A549 (cell line): ENCODE results near the gene ACSS3. TPM values are rescaled to one million over a fixed set of nuclear protein-coding genes. Genes with fewer than 3 reads are reported as not detected.

Experiments
- ATAC-seq, 2 experiments: fragments of 200-7000 bp in 1 of 2; fragments of >200 bp in 1 of 2; cut with Nextera tagmentation in 1 of 2; cut with Tn5 transposase in 1 of 2; 3 replicates each; pipeline versions ENCODE4 v1.8.0 to v1.9.1; 2018 to 2020; ENCODE audit warnings: mild to moderate bottlenecking in 1 of 2, moderate library complexity in 1 of 2
- CTCF ChIA-PET: fragments of 300-600 bp; sonication (Branson Sonifier 250); formaldehyde crosslinking; extraction: SDS; loops from one replicate; lab custom pipeline; 2021; ENCODE audit warnings: antibody characterized with exemption, inconsistent platforms; lab: Yijun Ruan, JAX
- POLR2A ChIA-PET: fragments of 350-600 bp; formaldehyde crosslinking; extraction: SDS; loops from one replicate; lab custom pipeline; 2021; ENCODE audit warnings: antibody characterized with exemption, inconsistent platforms; lab: Yijun Ruan, JAX
- DNase-seq, 2 experiments: peaks; one replicate each; pipeline versions ENCODE4 v3.0.0 to v3.0.0-alpha.2; 2011 to 2016; ENCODE audit warnings: low read depth in 1 of 2, low spot score in 1 of 2
- FAIRE-seq: peaks from 2 replicates; lab custom pipeline; 2011; peaks lifted over from hg19 to GRCh38; lab: Jason Lieb, UNC
- H3K27ac ChIP-seq, 2 experiments: fragments of >200 bp; sonication (Bioruptor Twin); formaldehyde crosslinking; 3 replicates each; pipeline ENCODE4 v1.5.1; 2016 to 2017
- H3K4me1 ChIP-seq: fragments of >200 bp; sonication (Bioruptor Twin); formaldehyde crosslinking; 3 replicates; pipeline ENCODE4 v1.6.1; 2016
- H3K4me2 ChIP-seq: fragments of >200 bp; sonication (Bioruptor Twin); formaldehyde crosslinking; 3 replicates; pipeline ENCODE4 v1.6.1; 2016
- H3K4me3 ChIP-seq: fragments of >200 bp; sonication (Bioruptor Twin); formaldehyde crosslinking; 3 replicates; pipeline ENCODE4 v1.5.1; 2016
- H3K9me3 ChIP-seq: fragments of >200 bp; sonication (Bioruptor Twin); formaldehyde crosslinking; 3 replicates; pipeline ENCODE4 v1.6.1; 2016
- BHLHE40 ChIP-seq: IDR thresholded peaks from 2 replicates; pipeline ENCODE4 v1.6.1; 2012; ENCODE audit warnings: low read depth, low read length, inconsistent platforms
- CEBPB ChIP-seq, 2 experiments: fragments of >200 bp in 1 of 2; sonication (Bioruptor Twin) in 1 of 2; formaldehyde crosslinking in 1 of 2; IDR thresholded peaks; 2 replicates each; pipeline ENCODE4 v1.6.1; 2012 to 2016
- CHD2 ChIP-seq: fragments of 150-350 bp; IDR thresholded peaks from 2 replicates; pipeline ENCODE4 v1.6.1; 2014; ENCODE audit warnings: low read length; ENCODE audit not compliant: partially characterized antibody
- E2F6 ChIP-seq: IDR thresholded peaks from 2 replicates; pipeline ENCODE4 v1.6.1; 2012; ENCODE audit warnings: low read depth, borderline replicate concordance
- EP300 ChIP-seq, 2 experiments: fragments of >200 bp; sonication (Bioruptor Twin); formaldehyde crosslinking; IDR thresholded peaks; 2 replicates in 1 of 2; 3 replicates in 1 of 2; pipeline ENCODE4 v1.6.1; 2016 to 2017
- FOSB ChIP-seq: fragments of 250-450 bp; sonication (Bioruptor Pico); IDR thresholded peaks from 2 replicates; pipeline ENCODE4 v1.5.0; 2020; ENCODE audit warnings: mild to moderate bottlenecking, moderate library complexity
- FOSL2 ChIP-seq, 2 experiments: fragments of 450-650 bp in 1 of 2; fragments of >200 bp in 1 of 2; sonication (Bioruptor Twin) in 1 of 2; formaldehyde crosslinking; IDR thresholded peaks; 2 replicates each; pipeline versions ENCODE4 v1.5.0 to v1.6.1; 2016 to 2020; ENCODE audit warnings: mild to moderate bottlenecking in 1 of 2, moderate library complexity in 1 of 2
- FOXS1 ChIP-seq: fragments of 250-450 bp; sonication (Bioruptor Pico); IDR thresholded peaks from 2 replicates; pipeline ENCODE4 v1.5.0; 2020; ENCODE audit warnings: mild to moderate bottlenecking, moderate library complexity
- HEYL ChIP-seq: fragments of 250-450 bp; sonication (Bioruptor Pico); IDR thresholded peaks from 2 replicates; pipeline ENCODE4 v1.8.0; 2021; ENCODE audit warnings: mild to moderate bottlenecking, moderate library complexity
- HOXA7 ChIP-seq: fragments of 250-450 bp; sonication (Bioruptor Pico); IDR thresholded peaks from 2 replicates; pipeline ENCODE4 v1.5.0; 2020; ENCODE audit warnings: mild to moderate bottlenecking, moderate library complexity
- JUN ChIP-seq, 2 experiments: fragments of >200 bp; sonication (Bioruptor Twin); formaldehyde crosslinking; IDR thresholded peaks; 2 replicates in 1 of 2; 3 replicates in 1 of 2; pipeline ENCODE4 v1.6.1; 2016 to 2017
- JUNB ChIP-seq: fragments of >200 bp; sonication (Bioruptor Twin); formaldehyde crosslinking; IDR thresholded peaks from 2 replicates; pipeline ENCODE4 v1.6.1; 2016
- MAFK ChIP-seq: fragments of 450-650 bp; IDR thresholded peaks from 2 replicates; pipeline ENCODE4 v1.6.1; 2014; ENCODE audit not compliant: partially characterized antibody
- MAZ ChIP-seq: fragments of 150-350 bp; IDR thresholded peaks from 2 replicates; pipeline ENCODE4 v1.6.1; 2014; ENCODE audit warnings: antibody characterized with exemption, low read depth, low read length, borderline replicate concordance
- MYC ChIP-seq: IDR thresholded peaks from 2 replicates; pipeline ENCODE4 v1.6.1; 2012; ENCODE audit warnings: mild to moderate bottlenecking, inconsistent platforms, low read length, improper control_type of control experiment, borderline replicate concordance
- NFE2L2 ChIP-seq: fragments of 150-350 bp; conservative IDR thresholded peaks from 2 replicates; pipeline ENCODE4 v1.6.1; 2014; ENCODE audit warnings: low read length
- POLR2A ChIP-seq: IDR thresholded peaks from 2 replicates; pipeline ENCODE4 v1.6.1; 2012; ENCODE audit warnings: mild to moderate bottlenecking, low read length
- POLR2AphosphoS2 ChIP-seq: conservative IDR thresholded peaks from 2 replicates; pipeline ENCODE4 v1.6.1; 2012; ENCODE audit warnings: low read length, improper control_type of control experiment, inconsistent platforms
- RARB ChIP-seq: fragments of 250-450 bp; sonication (Bioruptor Pico); IDR thresholded peaks from 2 replicates; pipeline ENCODE4 v1.8.0; 2021; ENCODE audit warnings: mild to moderate bottlenecking, moderate library complexity
- RCOR1 ChIP-seq: fragments of 150-350 bp; IDR thresholded peaks from 2 replicates; pipeline ENCODE4 v1.6.1; 2014; ENCODE audit warnings: antibody characterized with exemption, low read length, low read depth
- SMC3 ChIP-seq: fragments of >200 bp; sonication (Bioruptor Twin); formaldehyde crosslinking; IDR thresholded peaks from 3 replicates; pipeline ENCODE4 v1.6.1; 2018; ENCODE audit warnings: inconsistent platforms
- ZFP36 ChIP-seq: fragments of 450-650 bp; IDR thresholded peaks from 2 replicates; pipeline ENCODE4 v1.6.1; 2014; ENCODE audit warnings: borderline replicate concordance; ENCODE audit not compliant: partially characterized antibody
- WGBS: methylation state at CpG from one replicate; pipeline ENCODE4 v1.1.6; 2017; ENCODE audit errors: missing lambda C conversion rate; 5-methylcytosine and 5-hydroxymethylcytosine counted together
- polyA plus RNA-seq, 4 experiments: library from polyadenylated mRNA; depleted of rRNA in 3 of 4; stranded (reverse); fragments of >200 nt; fragmentation: RNase III in 1 of 4; extraction: RNeasy Plus Mini Kit Qiagen cat#74134 plus additional on column Dnase treatment in 1 of 4; gene quantifications; 2 replicates in 3 of 4; 3 replicates in 1 of 4; pipeline ENCODE4 v1.2.3, GENCODE V29; 2011 to 2017
- TF ChIP-seq, protein P1 (sequence below): fragments of 150-350 bp; IDR thresholded peaks from 2 replicates; pipeline ENCODE4 v1.6.1; 2014; ENCODE audit warnings: low read depth, mild to moderate bottlenecking, low read length

Gene ACSS3
- polyA plus RNA-seq, 2 of the 4 experiments (the other 2 are of a cell fraction) = 0.06 to 0.34 TPM

GRCh38 chr12:81083018-81083417, 5.1 kb downstream of the ACSS3 start:
- POLR2A ChIA-PET = no interaction called here
- H3K4me1 ChIP-seq = no peaks in the 10 kb centered on the region
- no peak for TF ChIP-seq RARB (CRISPR knock-in tag)
- TF ChIP-seq ZFP36 = no peak

DNA sequence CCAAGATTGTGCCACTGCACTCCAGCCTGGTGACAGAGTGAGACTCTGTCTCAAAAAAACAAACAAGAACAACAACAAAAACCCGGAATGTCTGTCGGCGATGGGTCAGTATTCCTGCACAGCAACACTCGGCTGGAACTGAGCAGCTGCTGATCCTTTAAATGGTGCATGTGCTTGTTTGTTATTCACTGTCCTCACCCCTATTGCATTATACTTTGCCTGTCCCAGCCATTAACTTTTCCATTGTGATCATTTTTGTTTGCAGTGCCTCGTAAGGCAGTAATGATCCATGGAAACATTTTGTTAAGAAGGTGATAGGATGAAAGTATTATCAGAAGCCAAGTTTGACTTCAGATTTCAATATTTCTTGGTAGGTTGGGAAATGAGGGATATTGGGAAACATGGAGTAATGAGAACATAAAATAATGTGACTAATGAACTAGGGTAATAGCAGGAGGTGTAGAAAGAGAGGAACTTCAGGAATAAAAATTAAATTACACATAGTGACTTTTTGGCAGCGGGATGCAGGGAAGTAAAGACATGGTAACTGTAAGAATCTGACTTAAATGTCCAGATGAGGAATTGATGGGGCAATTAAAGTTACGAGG, 6.1 kb downstream of the ACSS3 start:
- CTCF ChIA-PET = no interaction called here
- H3K9me3 ChIP-seq = no peaks in the 10 kb centered on the region
- DNase-seq (no peak), ATAC-seq (no peak), FAIRE-seq (no peak)
- TF ChIP-seq E2F6 = no peak
- no peak for TF ChIP-seq POLR2AphosphoS2
- no peak overlapping the region for H3K4me3 ChIP-seq
- H3K4me1 ChIP-seq = no peaks in the 10 kb centered on the region
- POLR2A ChIA-PET = no interaction called here
- no peak overlapping the region for H3K4me2 ChIP-seq
- no peak overlapping the region for H3K27ac ChIP-seq
- 37% methylated on average over 7 of the region's 7 CpGs for WGBS

More at GRCh38 chr12:81083018-81083417, 5.1 kb downstream of the ACSS3 start:
- 34% methylated on average over 1 of the region's 1 CpG for WGBS
- Histone ChIP-seq H3K27ac (no peak overlapping the region), H3K4me2 (no peak overlapping the region), H3K4me3 (no peak overlapping the region), H3K9me3 (no peaks in the 10 kb centered on the region)
- CTCF ChIA-PET = no interaction called here
- FAIRE-seq (no peak), DNase-seq (no peak), ATAC-seq (no peak)

- no peak for ATAC-seq
- CTCF ChIA-PET = no interaction called here
- no peaks in the 10 kb centered on the region for H3K9me3 ChIP-seq
- no peak for FAIRE-seq
- WGBS = 21% methylated on average over 1 of the region's 1 CpG
- POLR2A ChIA-PET = no interaction called here
- TF ChIP-seq HOXA7 (CRISPR knock-in tag) = no peak
- no peak for TF ChIP-seq POLR2AphosphoS2
- TF ChIP-seq SMC3 = no peak
- no peak for TF ChIP-seq CEBPB (IDR thresholded peaks at IDR 0.05)
- no peak for TF ChIP-seq CHD2
- TF ChIP-seq BHLHE40 = no peak
- TF ChIP-seq FOSB (CRISPR knock-in tag) = no peak
- no peak for TF ChIP-seq JUN (IDR thresholded peaks at IDR 0.05)
- TF ChIP-seq RCOR1 = no peak
- no peak for TF ChIP-seq FOSL2 (IDR thresholded peaks at IDR 0.05)
- no peak for TF ChIP-seq FOSL2 (CRISPR knock-in tag; IDR thresholded peaks at IDR 0.05)
- no peak for TF ChIP-seq POLR2A
- no peak for TF ChIP-seq EP300 (IDR thresholded peaks at IDR 0.05)
- DNase-seq = no peak
- H3K4me3 ChIP-seq = no peak overlapping the region
- no peak overlapping the region for H3K4me2 ChIP-seq
- no peaks in the 10 kb centered on the region for H3K4me1 ChIP-seq
- no peak overlapping the region for H3K27ac ChIP-seq
These were observed 7.0 kb downstream of the ACSS3 start for GRCh38 chr12:81084811-81085350.

DNA sequence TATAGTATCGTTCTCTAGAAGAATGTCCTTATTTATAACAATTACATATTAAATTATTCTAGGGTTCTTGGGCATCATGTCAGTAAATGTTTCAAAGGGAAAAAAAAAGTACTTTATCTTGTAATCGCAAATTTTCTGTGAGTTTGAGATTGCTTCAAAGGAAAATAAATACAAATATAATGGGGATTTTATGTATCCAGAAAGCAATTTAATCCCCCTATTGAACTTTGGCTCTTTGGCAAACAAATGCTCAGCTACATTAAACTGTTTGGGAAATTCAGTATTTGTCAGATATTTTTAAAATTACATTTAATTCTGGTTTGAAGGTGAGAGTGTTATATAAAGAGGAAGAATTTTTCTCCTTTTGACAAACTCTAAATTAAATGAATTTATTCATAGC, 8.0 kb downstream of the ACSS3 start:
- POLR2A ChIA-PET = no interaction called here
- DNase-seq = no peak
- FAIRE-seq = peak; percentile 7
- Histone ChIP-seq H3K4me2 (no peak overlapping the region), H3K27ac (no peak overlapping the region), H3K4me3 (no peak overlapping the region), H3K4me1 (no peaks in the 10 kb centered on the region), H3K9me3 (no peaks in the 10 kb centered on the region)
- WGBS = 56% methylated on average over 2 of the region's 2 CpGs
- CTCF ChIA-PET = no interaction called here
- no peak for ATAC-seq
- TF ChIP-seq MAFK = no peak
- no peak for TF ChIP-seq HOXA7 (CRISPR knock-in tag)
- TF ChIP-seq MAZ = no peak
- no peak for TF ChIP-seq NFE2L2
- no peak for TF ChIP-seq FOXS1 (CRISPR knock-in tag)
- TF ChIP-seq, protein P1, sequence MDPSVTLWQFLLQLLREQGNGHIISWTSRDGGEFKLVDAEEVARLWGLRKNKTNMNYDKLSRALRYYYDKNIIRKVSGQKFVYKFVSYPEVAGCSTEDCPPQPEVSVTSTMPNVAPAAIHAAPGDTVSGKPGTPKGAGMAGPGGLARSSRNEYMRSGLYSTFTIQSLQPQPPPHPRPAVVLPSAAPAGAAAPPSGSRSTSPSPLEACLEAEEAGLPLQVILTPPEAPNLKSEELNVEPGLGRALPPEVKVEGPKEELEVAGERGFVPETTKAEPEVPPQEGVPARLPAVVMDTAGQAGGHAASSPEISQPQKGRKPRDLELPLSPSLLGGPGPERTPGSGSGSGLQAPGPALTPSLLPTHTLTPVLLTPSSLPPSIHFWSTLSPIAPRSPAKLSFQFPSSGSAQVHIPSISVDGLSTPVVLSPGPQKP = no peak
- no peak for TF ChIP-seq HEYL (CRISPR knock-in tag)
- TF ChIP-seq JUNB = no peak
- no peak for TF ChIP-seq MYC
